ENCODE measurements around the gene NHS. TPM values are rescaled to one million over a fixed set of nuclear protein-coding genes. Genes with fewer than 3 reads are reported as not detected.

NHS gene
- total and polyA plus RNA-seq, 2 of the 4 experiments (the other 2 are of a cell fraction) = 0.36 to 0.90 TPM

DNA sequence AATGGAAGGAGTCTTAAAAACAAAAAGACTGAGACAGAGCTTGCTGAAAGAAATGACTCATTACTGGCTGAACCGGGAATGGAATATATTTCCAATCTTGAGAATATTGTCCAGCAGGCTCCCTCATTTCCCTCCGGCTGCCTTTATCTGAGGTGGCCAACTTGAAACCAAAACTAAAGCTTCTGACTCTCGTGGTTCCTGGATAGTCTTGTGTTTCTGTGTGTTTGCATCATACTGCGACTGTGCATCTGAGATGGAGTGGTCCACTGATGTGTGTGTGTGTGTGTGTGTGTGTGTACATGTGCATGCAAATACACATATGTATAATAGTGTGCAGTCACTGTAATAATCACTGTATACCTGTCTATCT lies 216.7 kb downstream of the NHS start:
- no peak overlapping the region for H2AK5ac ChIP-seq (ENCODE audit: low read depth, low read length)
- H3K4me3 ChIP-seq (ENCODE audit: insufficient read depth, low read depth, low read length) = peak overlapping the region; percentile 48
- H3K14ac ChIP-seq (replicated peaks; ENCODE audit: low read depth, low read length) = no peak overlapping the region
- peak overlapping the region; percentile 97 for H3K4me2 ChIP-seq (ENCODE audit: low read depth, low read length)
- ChIA-PET POLR2A (ENCODE audit: unreplicated experiment) (no interaction called here), CTCF (interaction anchor here (1.0 to 2.2 kb wide), 5 partner anchors 10 to 349 kb away, joined by 3 to 9 read pairs (median 3); no protein-coding TSS in a partner anchor)
- peaks cover 9% of the 10 kb centered on the region for H3K4me1 ChIP-seq (ENCODE audit: control insufficient read depth, insufficient read depth, low read length)
- no TSS peak for BruUV-seq (replicated peaks)
- peak overlapping the region; percentile 54; the same call in 1 of the 2 replicates for H2BK20ac ChIP-seq (ENCODE audit: low read depth, low read length)
- no peak overlapping the region for H3K23ac ChIP-seq (ENCODE audit: low read depth, low read length)
- H3K27ac ChIP-seq (ENCODE audit: insufficient read depth, low read length) = peak overlapping the region; percentile 82; the same call in 1 of the 2 replicates
- TF ChIP-seq CEBPB (IDR thresholded peaks at IDR 0.05; ENCODE audit: low read depth, low read length) = peak; percentile 61; the same call in 1 of the 2 replicates
- TF ChIP-seq SMC3 (IDR thresholded peaks at IDR 0.05; ENCODE audit: low read depth, low read length) = no peak
- no peak; the same call in 1 of the 2 replicates for TF ChIP-seq RAD21 (IDR thresholded peaks at IDR 0.05; ENCODE audit: low read length)
- H3K9ac ChIP-seq (ENCODE audit: low read depth, low read length) = peak overlapping the region; percentile 38
- peaks cover 3% of the 10 kb centered on the region; the same call in 1 of the 2 replicates for H3K9me1 ChIP-seq (ENCODE audit: insufficient read depth, low read length)
- peak overlapping the region; percentile 8 for H4K5ac ChIP-seq (ENCODE audit: low read depth, low read length)
- H4K8ac ChIP-seq (ENCODE audit: low read depth in 2 of 2, low read length in 2 of 2) = peak overlapping the region in 1 of 2 experiments; percentile 31; a peak in 1 of 4 replicates
- H3K18ac ChIP-seq (ENCODE audit: low read depth, low read length) = peak overlapping the region; percentile 42; the same call in 1 of the 2 replicates
- no peak overlapping the region for H3K56ac ChIP-seq (ENCODE audit: extremely low read depth, insufficient read depth, low read length)
- no peaks in the 10 kb centered on the region for H4K20me1 ChIP-seq (ENCODE audit: insufficient read depth, low read length)
- intact Hi-C loops (cut with micrococcal nuclease) (loop anchor here (1.0 to 5.0 kb wide), 5 partner anchors 56 to 469 kb away; partner anchors contain the start of gene NHS), dilution Hi-C loops (cut with HindIII; ENCODE audit: low sequenced_read_pairs, unreplicated experiment) (no loop called here), in situ Hi-C loops (cut with MboI; ENCODE audit: low sequenced_read_pairs) (no loop called here)
- no peak overlapping the region for H3K4ac ChIP-seq (ENCODE audit: low read depth, low read length)
- peak overlapping the region; percentile 85 for H2BK5ac ChIP-seq (ENCODE audit: low read depth, low read length, poor library complexity, severe bottlenecking)
- no peak overlapping the region; the same call in 2 of the 3 replicates for H2BK15ac ChIP-seq (ENCODE audit: low read depth, low read length)
- no peak overlapping the region for H2AK9ac ChIP-seq (replicated peaks; ENCODE audit: low read depth, low read length, poor library complexity)
- H4K91ac ChIP-seq (ENCODE audit: insufficient read depth, low read depth, low read length) = no peak overlapping the region
- H3K79me1 ChIP-seq (ENCODE audit: low read depth in 1 of 2, low read length in 2 of 2) = no peaks in the 10 kb centered on the region
- no peaks in the 10 kb centered on the region for H3K27me3 ChIP-seq (ENCODE audit: control insufficient read depth, insufficient read depth, low read length)
- H3K36me3 ChIP-seq (ENCODE audit: control insufficient read depth, insufficient read depth, low read length) = no peaks in the 10 kb centered on the region
- 0% methylated on average over 1 of the region's 4 CpGs; no CpG with 5 or more reads in 1 of the 2 experiments for WGBS, 2 experiments (ENCODE audit: extremely low coverage in 2 of 2, insufficient read length in 1 of 2)
- peak overlapping the region; percentile 28; the same call in 1 of the 2 replicates for H2BK120ac ChIP-seq (ENCODE audit: low read depth, low read length)
- no peaks in the 10 kb centered on the region for H3K9me3 ChIP-seq (ENCODE audit: control insufficient read depth, insufficient read depth, low read length)
- peak overlapping the region; percentile 54 for H2AFZ ChIP-seq (replicated peaks; ENCODE audit: low read length, poor library complexity)
- ATAC-seq (ENCODE audit: low read depth) (peak; percentile 65), DNase-seq (peak; percentile 81)
